Ishikawa (cell line): ENCODE results near the gene OSBPL1A.

ENCODE experiments used
- CEBPB ChIP-seq: IDR thresholded peaks from 2 replicates; pipeline ENCODE4 v1.6.1; 2012
- CREB1 ChIP-seq: IDR thresholded peaks from 2 replicates; pipeline ENCODE4 v1.6.1; 2012; ENCODE audit warnings: low read depth
- EGR1 ChIP-seq: IDR thresholded peaks from 2 replicates; pipeline ENCODE4 v1.6.1; 2012
- EP300 ChIP-seq: IDR thresholded peaks from 2 replicates; pipeline ENCODE4 v1.6.1; 2012; ENCODE audit warnings: borderline replicate concordance
- FOXM1 ChIP-seq: IDR thresholded peaks from 2 replicates; pipeline ENCODE4 v1.6.1; 2012; ENCODE audit warnings: low read depth, borderline replicate concordance
- MAX ChIP-seq: IDR thresholded peaks from 2 replicates; pipeline ENCODE4 v1.6.1; 2012
- NFIC ChIP-seq: IDR thresholded peaks from 2 replicates; pipeline ENCODE4 v1.6.1; 2012
- RAD21 ChIP-seq: IDR thresholded peaks from 2 replicates; pipeline ENCODE4 v1.6.1; 2012; ENCODE audit warnings: low read depth
- REST ChIP-seq: IDR thresholded peaks from 2 replicates; pipeline ENCODE4 v1.6.1; 2012; ENCODE audit warnings: low read depth, mild to moderate bottlenecking
- TAF1 ChIP-seq: IDR thresholded peaks from 2 replicates; pipeline ENCODE4 v1.6.1; 2012; ENCODE audit warnings: low read depth, mild to moderate bottlenecking
- TCF12 ChIP-seq: IDR thresholded peaks from 2 replicates; pipeline ENCODE4 v1.6.1; 2012; ENCODE audit warnings: low read depth
- TEAD4 ChIP-seq: IDR thresholded peaks from 2 replicates; pipeline ENCODE4 v1.6.1; 2012
- USF1 ChIP-seq: IDR thresholded peaks from 2 replicates; pipeline ENCODE4 v1.6.1; 2012
- YY1 ChIP-seq: IDR thresholded peaks from 2 replicates; pipeline ENCODE4 v1.6.1; 2012; ENCODE audit warnings: low read depth
- ZBTB7A ChIP-seq: IDR thresholded peaks from 2 replicates; pipeline ENCODE4 v1.6.1; 2012; ENCODE audit warnings: low read depth

OSBPL1A gene

GRCh38 chr18:24254071-24254470 is 143.6 kb downstream of the OSBPL1A start:
- TF ChIP-seq REST (peak; percentile 53), RAD21 (no peak)

GRCh38 chr18:24249716-24250115 is 147.9 kb downstream of the OSBPL1A start:
- TF ChIP-seq EP300 = no peak
- no peak for TF ChIP-seq YY1
- no peak for TF ChIP-seq MAX
- TF ChIP-seq ZBTB7A = no peak
- TF ChIP-seq FOXM1 = no peak
- TF ChIP-seq USF1 = no peak
- no peak for TF ChIP-seq NFIC
- no peak for TF ChIP-seq RAD21
- TF ChIP-seq CEBPB = no peak
- no peak for TF ChIP-seq TAF1
- no peak for TF ChIP-seq EGR1
- TF ChIP-seq REST = no peak

- TF ChIP-seq REST (no peak), NFIC (no peak), RAD21 (no peak), EP300 (no peak), EGR1 (no peak), CEBPB (no peak), YY1 (no peak), TEAD4 (no peak), ZBTB7A (no peak), FOXM1 (no peak), USF1 (no peak), TCF12 (no peak), CREB1 (no peak), TAF1 (no peak), MAX (no peak)
Observed at GRCh38 chr18:24248359-24248758, 149.3 kb downstream of the OSBPL1A start.

GRCh38 chr18:24246143-24246542 is 151.5 kb downstream of the OSBPL1A start:
- TF ChIP-seq CREB1 (no peak), YY1 (no peak), EGR1 (no peak), TEAD4 (no peak), CEBPB (no peak), TAF1 (no peak)

GRCh38 chr18:24244698-24245097 is 152.9 kb downstream of the OSBPL1A start:
- no peak for TF ChIP-seq TCF12
- no peak for TF ChIP-seq MAX
- no peak for TF ChIP-seq CREB1
- no peak for TF ChIP-seq EGR1
- no peak for TF ChIP-seq TAF1
- no peak for TF ChIP-seq EP300
- no peak for TF ChIP-seq RAD21
- TF ChIP-seq FOXM1 = no peak
- TF ChIP-seq NFIC = no peak
- TF ChIP-seq CEBPB = no peak
- TF ChIP-seq USF1 = no peak
- TF ChIP-seq ZBTB7A = no peak
- TF ChIP-seq REST = no peak
- no peak for TF ChIP-seq YY1
- TF ChIP-seq TEAD4 = no peak
